Brain microvascular endothelial cell (primary cell): Measurements from ENCODE around the gene HSPA6.

Experiments used
- DNase-seq: peaks from one replicate; pipeline ENCODE4 v3.0.0-alpha.2; 2020
- H3K27ac ChIP-seq: fragments of 250-450 bp; sonication (Bioruptor Pico); 2 replicates; pipeline ENCODE4 v1.5.1; 2020; ENCODE audit warnings: mild to moderate bottlenecking, moderate library complexity
- H3K27me3 ChIP-seq: fragments of 250-450 bp; sonication (Bioruptor Pico); replicated peaks from 2 replicates; pipeline ENCODE4 v1.5.1; 2020; ENCODE audit warnings: mild to moderate bottlenecking
- H3K36me3 ChIP-seq: fragments of 250-450 bp; sonication (Bioruptor Pico); replicated peaks from 2 replicates; pipeline ENCODE4 v1.5.1; 2020; ENCODE audit warnings: mild to moderate bottlenecking
- H3K4me3 ChIP-seq: 2 replicates; pipeline ENCODE4 v1.5.1; 2011; ENCODE audit warnings: low read depth, mild to moderate bottlenecking, control low read depth, low read length, moderate library complexity
- in situ Hi-C: cut with HindIII; loops from 2 replicates; pipeline ENCODE4 v1.10.0; 2017; ENCODE audit warnings: low sequenced_read_pairs, low pct_ligation_motif_present
- TF ChIP-seq, protein P1 (sequence below): IDR thresholded peaks from 2 replicates; pipeline ENCODE4 v1.5.1; 2011; ENCODE audit warnings: low read depth, mild to moderate bottlenecking, moderate library complexity, low read length, control low read depth, inconsistent platforms; ENCODE audit errors: missing control alignments

Gene HSPA6

DNA sequence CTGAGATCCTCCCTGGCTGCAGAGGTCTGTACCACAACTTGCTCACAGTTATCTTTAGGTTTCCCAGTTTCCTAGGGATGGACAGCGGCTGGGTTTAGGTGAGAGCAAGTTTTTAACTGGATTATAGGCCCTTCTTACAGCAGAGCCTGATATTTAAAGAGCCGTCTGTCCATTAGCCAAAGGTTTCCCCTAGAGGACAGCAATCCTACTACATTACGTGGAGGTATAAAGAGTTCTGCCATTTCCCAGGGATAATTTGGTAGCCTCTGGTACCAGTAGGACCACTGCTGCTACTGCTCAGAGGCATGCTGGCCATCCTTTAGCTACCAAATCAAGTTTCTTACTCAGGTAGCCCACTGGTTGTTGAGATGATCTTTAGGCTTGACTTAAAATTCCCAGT, 41.0 kb upstream of the HSPA6 start:
- Histone ChIP-seq H3K27ac (no peak overlapping the region), H3K4me3 (no peak overlapping the region), H3K27me3 (no peaks in the 10 kb centered on the region), H3K36me3 (no peaks in the 10 kb centered on the region)
- no peak for DNase-seq
- in situ Hi-C loops = no loop called here
- TF ChIP-seq, protein P1, sequence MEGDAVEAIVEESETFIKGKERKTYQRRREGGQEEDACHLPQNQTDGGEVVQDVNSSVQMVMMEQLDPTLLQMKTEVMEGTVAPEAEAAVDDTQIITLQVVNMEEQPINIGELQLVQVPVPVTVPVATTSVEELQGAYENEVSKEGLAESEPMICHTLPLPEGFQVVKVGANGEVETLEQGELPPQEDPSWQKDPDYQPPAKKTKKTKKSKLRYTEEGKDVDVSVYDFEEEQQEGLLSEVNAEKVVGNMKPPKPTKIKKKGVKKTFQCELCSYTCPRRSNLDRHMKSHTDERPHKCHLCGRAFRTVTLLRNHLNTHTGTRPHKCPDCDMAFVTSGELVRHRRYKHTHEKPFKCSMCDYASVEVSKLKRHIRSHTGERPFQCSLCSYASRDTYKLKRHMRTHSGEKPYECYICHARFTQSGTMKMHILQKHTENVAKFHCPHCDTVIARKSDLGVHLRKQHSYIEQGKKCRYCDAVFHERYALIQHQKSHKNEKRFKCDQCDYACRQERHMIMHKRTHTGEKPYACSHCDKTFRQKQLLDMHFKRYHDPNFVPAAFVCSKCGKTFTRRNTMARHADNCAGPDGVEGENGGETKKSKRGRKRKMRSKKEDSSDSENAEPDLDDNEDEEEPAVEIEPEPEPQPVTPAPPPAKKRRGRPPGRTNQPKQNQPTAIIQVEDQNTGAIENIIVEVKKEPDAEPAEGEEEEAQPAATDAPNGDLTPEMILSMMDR = peak; percentile 13

DNA sequence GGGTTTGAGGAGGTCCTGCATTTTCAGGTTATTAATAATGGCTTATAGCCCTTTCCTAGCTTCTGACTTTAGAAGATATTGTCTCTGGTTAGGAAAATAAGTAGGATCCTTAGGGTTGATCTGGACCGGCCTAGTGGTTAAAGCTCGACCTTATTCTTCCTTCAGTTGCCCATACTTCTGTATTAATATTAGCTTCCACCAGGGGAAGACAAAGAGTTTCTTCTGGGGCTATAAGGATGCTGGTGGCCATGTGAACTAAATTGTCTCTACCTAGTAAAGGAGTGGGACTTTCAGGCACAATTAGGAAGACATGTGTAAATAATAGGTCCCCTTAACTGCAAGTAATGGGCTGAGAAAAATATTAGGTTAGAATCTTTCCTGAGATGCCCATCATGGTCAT, 39.7 kb upstream of the HSPA6 start:
- TF ChIP-seq, protein P1 = peak; percentile 52
- in situ Hi-C loops = no loop called here
- DNase-seq = no peak
- H3K27ac ChIP-seq = no peak overlapping the region
- no peak overlapping the region for H3K4me3 ChIP-seq
- no peaks in the 10 kb centered on the region for H3K36me3 ChIP-seq
- H3K27me3 ChIP-seq = peaks cover 8% of the 10 kb centered on the region

DNA sequence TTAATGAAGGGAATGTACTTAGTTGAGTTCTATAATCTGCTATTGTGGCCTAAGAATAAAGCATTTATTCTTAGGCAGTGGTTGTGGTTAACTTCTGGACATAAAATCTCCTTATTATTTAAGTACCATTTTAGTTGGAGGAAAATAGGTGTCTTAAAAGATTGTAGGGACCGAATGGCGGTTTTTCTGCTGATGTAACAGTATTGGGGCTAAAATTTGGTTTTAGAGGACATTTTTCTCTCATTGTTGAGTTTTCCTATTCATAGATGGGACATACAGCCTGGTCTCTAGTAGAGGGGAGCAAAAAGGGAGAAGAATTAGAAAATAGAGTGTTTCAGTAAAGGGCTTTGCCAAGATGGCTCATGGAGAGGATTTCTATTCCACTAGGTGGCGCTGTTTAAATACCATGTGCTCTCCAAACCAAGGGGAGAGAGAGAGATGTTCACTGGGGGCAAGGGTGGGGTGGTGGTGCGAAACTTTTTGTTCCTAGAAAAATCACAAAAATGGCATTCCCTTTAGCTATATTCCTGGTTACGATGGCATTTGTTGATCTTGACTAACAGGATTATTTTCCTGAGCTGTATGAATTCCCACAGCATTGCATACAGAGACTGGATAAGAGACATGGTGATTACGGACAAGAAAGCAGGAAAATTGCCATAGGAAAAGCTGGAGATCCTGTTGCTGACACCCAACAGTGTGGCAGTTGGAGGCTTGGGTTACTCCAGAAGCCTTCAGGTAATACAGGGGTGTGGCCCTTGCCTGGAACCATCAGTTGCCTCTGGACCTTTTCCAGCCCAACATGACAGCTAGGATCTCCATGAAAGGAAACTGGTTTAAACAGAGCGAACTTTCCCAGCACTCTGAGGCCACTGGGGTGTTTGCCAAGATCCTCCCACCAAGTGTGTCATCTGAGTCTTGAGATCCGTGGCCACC, 37.3 kb upstream of the HSPA6 start:
- peak overlapping the region; percentile 23 for H3K4me3 ChIP-seq
- peaks cover 21% of the 10 kb centered on the region for H3K27me3 ChIP-seq
- in situ Hi-C loops = no loop called here
- no peak overlapping the region for H3K27ac ChIP-seq
- DNase-seq = peak; percentile 70
- H3K36me3 ChIP-seq = no peaks in the 10 kb centered on the region
- TF ChIP-seq, protein P1 = peak; percentile 75

DNA sequence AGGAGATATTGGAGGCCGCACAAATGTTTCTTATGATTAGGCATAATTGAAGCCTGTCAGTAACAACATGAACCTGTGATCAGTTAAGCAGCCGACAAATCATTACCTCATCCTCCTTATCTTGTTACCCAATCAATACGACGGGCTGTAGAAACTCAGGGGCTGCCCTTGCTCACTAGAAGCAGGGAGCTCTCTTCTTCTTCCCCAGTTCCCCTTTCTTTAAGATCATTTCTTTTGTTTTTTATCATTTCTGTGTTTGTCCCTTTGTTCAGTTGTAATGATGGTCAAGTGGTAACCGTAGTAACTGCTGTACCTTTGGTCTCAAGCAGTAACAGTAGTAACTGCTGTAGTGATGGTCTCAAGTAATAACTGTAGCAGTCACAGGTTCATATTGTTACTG, 32.9 kb upstream of the HSPA6 start:
- DNase-seq = no peak
- in situ Hi-C loops = no loop called here
- TF ChIP-seq, protein P1 = no peak
- Histone ChIP-seq H3K27ac (no peak overlapping the region), H3K27me3 (peaks cover 27% of the 10 kb centered on the region), H3K36me3 (no peaks in the 10 kb centered on the region), H3K4me3 (no peak overlapping the region)

DNA sequence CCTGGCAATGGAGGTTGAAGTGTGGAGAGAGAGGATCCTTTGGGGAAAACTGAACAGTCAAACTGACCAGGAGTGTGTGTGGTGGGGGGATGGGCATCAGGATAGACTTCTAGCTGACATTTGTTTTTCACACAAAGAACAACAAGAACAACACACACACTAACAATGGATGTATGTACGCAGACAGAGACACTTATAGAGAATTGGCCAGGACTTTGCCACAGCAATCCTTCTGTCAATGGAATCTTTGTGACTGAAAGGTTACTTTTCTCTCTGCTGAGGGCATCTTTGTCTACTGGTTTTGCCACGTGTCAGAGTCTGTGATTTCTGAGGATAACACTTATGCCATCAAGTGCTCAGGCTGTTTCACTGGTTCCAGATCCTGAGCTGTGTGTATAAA, 31.5 kb upstream of the HSPA6 start:
- no peak overlapping the region for H3K27ac ChIP-seq
- in situ Hi-C loops = no loop called here
- peaks cover 27% of the 10 kb centered on the region for H3K27me3 ChIP-seq
- TF ChIP-seq, protein P1 = no peak
- no peak for DNase-seq
- H3K4me3 ChIP-seq = no peak overlapping the region
- no peaks in the 10 kb centered on the region for H3K36me3 ChIP-seq
